Hematopoietic multipotent progenitor cell treated with erythropoietin and hydrocortisone succinate and interleukin-3 and kit ligand, for 4 days (in vitro differentiated cells): ENCODE results near the gene PRKD2.

Source experiments
- DNase-seq: peaks from one replicate; pipeline ENCODE4 v3.0.0-alpha.2; 2015

Gene PRKD2

DNA sequence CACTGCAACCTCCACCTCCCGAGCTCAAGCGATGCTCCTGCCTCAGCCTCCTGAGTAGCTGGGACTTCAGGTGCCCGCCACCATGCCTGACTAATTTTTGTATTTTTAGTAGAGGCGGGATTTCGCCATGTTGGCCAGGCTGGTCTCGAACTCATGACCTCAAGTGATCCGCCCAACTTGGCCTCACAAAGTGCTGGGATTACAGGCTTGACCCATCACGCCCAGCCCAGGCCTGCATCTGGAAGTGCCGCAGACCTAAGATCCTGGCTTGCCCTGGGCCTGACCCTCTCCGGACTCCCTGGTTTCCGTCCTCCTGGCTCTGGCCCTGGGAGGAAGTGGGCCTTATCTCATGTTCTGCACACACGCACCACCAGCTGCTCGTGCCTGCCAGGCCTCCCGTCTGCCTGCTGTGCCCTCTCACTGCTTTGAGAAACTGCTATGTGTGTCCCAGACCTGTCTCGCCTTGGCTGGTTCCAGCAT lies 87.3 kb downstream of the PRKD2 start:
- DNase-seq, result peak; percentile 97

DNA sequence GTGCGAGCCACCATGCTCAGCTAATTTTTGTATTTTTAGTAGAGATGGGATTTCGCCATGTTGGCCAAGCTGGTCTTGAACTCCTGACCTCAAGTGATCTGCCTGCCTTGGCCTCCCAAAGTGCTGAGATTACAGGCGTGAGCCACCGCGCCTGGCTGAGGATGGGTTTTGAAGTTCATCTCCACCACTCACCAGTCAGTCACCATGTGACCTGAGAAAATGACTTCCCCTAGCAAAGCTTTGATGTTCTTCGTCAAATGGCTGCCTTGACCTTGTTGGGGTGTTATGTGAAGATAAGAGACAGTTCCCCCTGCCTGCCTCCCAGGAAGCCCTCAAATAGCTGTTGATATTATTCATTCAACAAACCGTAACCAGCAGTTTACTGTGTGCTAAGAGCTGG lies 87.9 kb downstream of the PRKD2 start:
- DNase-seq, result peak; percentile 86

DNA sequence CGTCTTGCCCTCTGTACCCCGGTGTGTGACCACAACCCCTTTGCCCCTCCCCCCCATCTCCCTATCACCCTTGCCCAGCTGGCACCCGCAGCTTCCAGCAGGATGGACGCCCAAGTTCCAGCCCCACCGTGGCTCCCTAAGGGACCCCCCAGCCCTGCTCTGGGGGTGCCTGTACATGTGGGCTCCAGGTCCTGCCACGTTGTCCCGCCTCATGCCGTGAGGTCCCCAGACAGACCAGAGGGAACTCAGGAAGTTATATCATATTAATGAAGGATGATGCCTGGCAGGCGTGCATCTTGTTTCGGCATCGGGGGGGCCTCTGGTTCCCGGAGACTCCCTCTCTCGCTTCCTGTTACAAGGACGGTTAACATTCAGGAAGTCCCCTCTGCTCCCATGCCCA lies 90.5 kb downstream of the PRKD2 start:
- peak; percentile 49 for DNase-seq

DNA sequence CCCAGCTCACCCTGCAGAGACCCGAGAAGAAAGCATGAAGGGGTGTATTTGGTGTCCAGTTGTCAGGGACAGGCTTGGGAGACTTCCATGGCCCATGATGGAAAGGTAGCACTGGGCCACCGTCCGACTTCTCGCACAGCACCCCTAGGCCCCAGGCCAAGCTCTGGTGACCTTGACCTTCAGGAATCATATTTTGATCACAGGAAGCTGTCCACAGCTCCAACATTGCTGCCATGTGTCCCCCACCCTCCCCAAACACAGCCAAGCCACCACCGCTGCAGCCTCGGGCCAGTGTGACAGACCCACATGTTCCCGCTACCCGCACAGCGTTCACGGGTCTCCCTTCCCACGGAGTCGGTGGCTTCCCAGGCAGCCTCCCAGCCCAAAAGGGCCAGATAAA lies 91.2 kb downstream of the PRKD2 start:
- no peak for DNase-seq

DNA sequence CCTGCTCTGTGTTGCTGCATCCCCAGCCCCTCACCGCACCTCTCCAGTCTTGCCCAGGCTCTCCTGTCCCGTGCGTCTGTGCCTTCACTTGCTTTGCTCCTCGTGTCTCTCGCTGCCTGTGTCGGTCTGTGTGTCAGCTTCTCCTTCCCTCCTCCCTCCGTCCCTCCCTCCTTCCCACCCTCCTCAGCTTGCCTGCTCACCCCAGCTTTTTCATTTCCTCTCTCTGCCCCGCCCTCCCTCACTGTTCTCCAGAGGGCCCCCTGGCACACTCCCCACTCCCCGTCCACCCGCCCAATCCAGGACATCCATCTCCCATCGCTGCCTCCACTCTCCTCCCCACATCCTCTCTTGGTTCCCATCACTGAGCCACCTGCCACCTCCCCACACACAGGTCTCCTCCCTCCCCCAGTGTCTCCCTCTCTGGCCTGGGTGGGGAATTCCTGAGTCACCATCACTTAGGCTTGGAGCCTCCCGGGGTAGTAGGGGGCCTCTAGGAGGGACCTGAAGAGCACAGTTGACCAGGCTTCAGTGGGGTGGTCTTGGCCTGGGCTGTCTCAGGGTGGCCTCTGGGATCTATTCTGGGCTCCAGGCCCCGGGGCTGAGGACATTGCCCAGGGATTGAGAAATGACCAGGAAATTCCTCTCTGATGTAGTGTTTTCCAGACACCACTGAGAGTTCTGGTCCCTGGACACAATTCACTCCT lies 91.8 kb downstream of the PRKD2 start, which contains the start of gene PTGIR:
PTGIR (minus strand) TSS at position 132 of the 704 bp plus-strand sequence. CDS start 864 bp downstream, outside the sequence.
- DNase-seq, result peak; percentile 73
